Spinal cord (tissue), 10 donors: Measurements from ENCODE around the gene TRIO. TPM values are rescaled to one million over a fixed set of nuclear protein-coding genes. Genes with fewer than 3 reads are reported as not detected.

Source experiments
- DNase-seq, 6 donors: peaks; one replicate each; pipeline versions ENCODE4 v3.0.0 to v3.0.0-alpha.2; 2013 to 2015; ENCODE audit warnings: low spot score in 6 of 6, low read depth in 4 of 6
- H3K27ac ChIP-seq: one replicate; pipeline ENCODE4 v1.5.1; 2013; ENCODE audit warnings: low read depth, low read length, control low read depth
- H3K27me3 ChIP-seq: one replicate; pipeline ENCODE4 v1.6.1; 2013; ENCODE audit warnings: low read length; ENCODE audit not compliant: control insufficient read depth, insufficient read depth
- H3K36me3 ChIP-seq: one replicate; pipeline ENCODE4 v1.6.1; 2013; ENCODE audit warnings: low read length; ENCODE audit not compliant: control insufficient read depth, insufficient read depth
- H3K4me1 ChIP-seq: one replicate; pipeline ENCODE4 v1.6.1; 2013; ENCODE audit warnings: low read length; ENCODE audit not compliant: control insufficient read depth, insufficient read depth
- H3K4me3 ChIP-seq: one replicate; pipeline ENCODE4 v1.5.1; 2013; ENCODE audit warnings: low read depth, low read length, control low read depth
- H3K9me3 ChIP-seq: one replicate; pipeline ENCODE4 v1.6.1; 2013; ENCODE audit warnings: low read length; ENCODE audit not compliant: control insufficient read depth, insufficient read depth
- WGBS: methylation state at CpG from one replicate; pipeline ENCODE4 v1.1.5; 2013; ENCODE audit warnings: missing lambda C conversion rate; ENCODE audit not compliant: insufficient coverage; 5-methylcytosine and 5-hydroxymethylcytosine counted together
- polyA plus RNA-seq, 2 donors: library from polyadenylated mRNA; unstranded; fragments of 120-200 nt; gene quantifications; one replicate each; pipeline ENCODE4 v1.2.1, GENCODE V29; 2013; ENCODE audit not compliant: insufficient read length in 2 of 2
- total RNA-seq, 2 donors: library from RNA; depleted of rRNA in 1 of 2; stranded (reverse); fragments of 120-200 nt in 1 of 2; fragments of >200 nt in 1 of 2; gene quantifications; one replicate each; pipeline versions ENCODE4 v1.2.3 to v1.2.4, GENCODE V29; 2013 to 2014
- donor health status: healthy.

Gene TRIO
- total and polyA plus RNA-seq, 4 donors, result 175 to 253 (median 240) TPM

GRCh38 chr5:14281746-14282181 lies 138.6 kb downstream of the TRIO start:
- 100% methylated on average over 1 of the region's 3 CpGs for WGBS

GRCh38 chr5:14283139-14283538 lies 140.0 kb downstream of the TRIO start:
- Histone ChIP-seq H3K4me3 (no peak overlapping the region), H3K4me1 (peaks cover 12% of the 10 kb centered on the region), H3K9me3 (no peaks in the 10 kb centered on the region), H3K27me3 (no peaks in the 10 kb centered on the region), H3K36me3 (no peaks in the 10 kb centered on the region), H3K27ac (no peak overlapping the region)
- 92% methylated on average over 2 of the region's 4 CpGs for WGBS
- DNase-seq, result no peak

More at GRCh38 chr5:14281746-14282181, 138.6 kb downstream of the TRIO start:
- Histone ChIP-seq H3K27ac (no peak overlapping the region), H3K4me1 (peaks cover 11% of the 10 kb centered on the region), H3K36me3 (no peaks in the 10 kb centered on the region), H3K9me3 (no peaks in the 10 kb centered on the region), H3K27me3 (no peaks in the 10 kb centered on the region), H3K4me3 (no peak overlapping the region)
- DNase-seq, result no peak

- WGBS, result 34% methylated on average over 5 of the region's 12 CpGs
- DNase-seq, result peak in 1 of 6 donors; percentile 57
Observed at GRCh38 chr5:14284392-14285148, 141.4 kb downstream of the TRIO start.

GRCh38 chr5:14286007-14286406 lies 142.9 kb downstream of the TRIO start:
- no peak for DNase-seq
- Histone ChIP-seq H3K27me3 (no peaks in the 10 kb centered on the region), H3K27ac (no peak overlapping the region), H3K4me3 (no peak overlapping the region), H3K4me1 (peaks cover 15% of the 10 kb centered on the region), H3K36me3 (peaks cover 13% of the 10 kb centered on the region), H3K9me3 (no peaks in the 10 kb centered on the region)
- WGBS, result 59% methylated on average over 3 of the region's 3 CpGs

More at GRCh38 chr5:14284392-14285148, 141.4 kb downstream of the TRIO start:
- peaks cover 12% of the 10 kb centered on the region for H3K4me1 ChIP-seq
- H3K27me3 ChIP-seq, result no peaks in the 10 kb centered on the region
- no peak overlapping the region for H3K4me3 ChIP-seq
- H3K27ac ChIP-seq, result peak overlapping the region; percentile 6
- H3K36me3 ChIP-seq, result peaks cover 8% of the 10 kb centered on the region
- H3K9me3 ChIP-seq, result no peaks in the 10 kb centered on the region

- Histone ChIP-seq H3K27me3 (no peaks in the 10 kb centered on the region), H3K4me3 (no peak overlapping the region), H3K36me3 (peaks cover 15% of the 10 kb centered on the region), H3K9me3 (no peaks in the 10 kb centered on the region), H3K4me1 (peaks cover 15% of the 10 kb centered on the region), H3K27ac (no peak overlapping the region)
- DNase-seq, result peak in 1 of 6 donors; percentile 72
- WGBS, result 94% methylated on average over 10 of the region's 17 CpGs
Observed at GRCh38 chr5:14286574-14287421, 143.7 kb downstream of the TRIO start.

GRCh38 chr5:14292766-14293658 lies 149.9 kb downstream of the TRIO start:
- Histone ChIP-seq H3K27ac (no peak overlapping the region), H3K4me1 (peaks cover 25% of the 10 kb centered on the region), H3K4me3 (no peak overlapping the region), H3K27me3 (no peaks in the 10 kb centered on the region), H3K9me3 (no peaks in the 10 kb centered on the region), H3K36me3 (peaks cover 32% of the 10 kb centered on the region)
- 79% methylated on average over 8 of the region's 12 CpGs for WGBS
- no peak for DNase-seq

- peak in 1 of 6 donors; percentile 37 for DNase-seq
- Histone ChIP-seq H3K27ac (no peak overlapping the region), H3K4me3 (no peak overlapping the region), H3K36me3 (peaks cover 23% of the 10 kb centered on the region), H3K27me3 (no peaks in the 10 kb centered on the region), H3K9me3 (no peaks in the 10 kb centered on the region), H3K4me1 (peaks cover 25% of the 10 kb centered on the region)
- WGBS, result 39% methylated on average over 5 of the region's 5 CpGs
Observed at GRCh38 chr5:14295610-14296009, 152.5 kb downstream of the TRIO start.

GRCh38 chr5:14296533-14297331 lies 153.6 kb downstream of the TRIO start:
- Histone ChIP-seq H3K4me3 (no peak overlapping the region), H3K27me3 (no peaks in the 10 kb centered on the region), H3K4me1 (peaks cover 22% of the 10 kb centered on the region), H3K27ac (no peak overlapping the region), H3K9me3 (no peaks in the 10 kb centered on the region), H3K36me3 (peaks cover 17% of the 10 kb centered on the region)
- DNase-seq, result peak in 4 of 6 donors; percentile 31 to 91 (median 60)
- 69% methylated on average over 14 of the region's 14 CpGs for WGBS
